GM23248 (cell line): Measurements from ENCODE around the gene BSG. TPM values are rescaled to one million over a fixed set of nuclear protein-coding genes. Genes with fewer than 3 reads are reported as not detected.

Experiments
- DNase-seq: peaks from one replicate; pipeline ENCODE4 v3.0.0-alpha.2; 2015
- H2AFZ ChIP-seq: fragments of 200-600 bp; sonication (generic); 2 replicates; pipeline ENCODE4 v1.6.1; 2016; ENCODE audit warnings: antibody characterized with exemption
- H3F3A ChIP-seq: fragments of 200-600 bp; sonication (generic); 2 replicates; pipeline ENCODE4 v1.6.1; 2016; ENCODE audit warnings: mild to moderate bottlenecking, antibody characterized with exemption, mixed run types; ENCODE audit not compliant: insufficient read depth
- H3K27ac ChIP-seq: fragments of 200-600 bp; sonication (generic); 2 replicates; pipeline ENCODE4 v1.5.1; 2016; ENCODE audit warnings: mild to moderate bottlenecking
- H3K27me3 ChIP-seq: fragments of 200-600 bp; sonication (generic); replicated peaks from 2 replicates; pipeline ENCODE4 v1.6.1; 2016; ENCODE audit warnings: mild to moderate bottlenecking; ENCODE audit not compliant: insufficient read depth
- H3K36me3 ChIP-seq: fragments of 200-600 bp; sonication (generic); 2 replicates; pipeline ENCODE4 v1.6.1; 2016; ENCODE audit warnings: low read depth, mild to moderate bottlenecking
- H3K4me1 ChIP-seq: fragments of 200-600 bp; sonication (generic); 2 replicates; pipeline ENCODE4 v1.6.1; 2016; ENCODE audit warnings: mild to moderate bottlenecking; ENCODE audit not compliant: insufficient read depth
- H3K4me2 ChIP-seq: fragments of 200-600 bp; sonication (generic); one replicate; pipeline ENCODE4 v1.6.1; 2016; ENCODE audit warnings: mild to moderate bottlenecking; ENCODE audit not compliant: unreplicated experiment
- H3K4me3 ChIP-seq: fragments of 200-600 bp; sonication (generic); 2 replicates; pipeline ENCODE4 v1.5.1; 2016; ENCODE audit warnings: mild to moderate bottlenecking
- H3K79me2 ChIP-seq: fragments of 200-600 bp; sonication (generic); 2 replicates; pipeline ENCODE4 v1.6.1; 2016; ENCODE audit warnings: mild to moderate bottlenecking; ENCODE audit not compliant: insufficient read depth
- H3K9ac ChIP-seq: fragments of 200-600 bp; sonication (generic); 2 replicates; pipeline ENCODE4 v1.6.1; 2016; ENCODE audit warnings: mild to moderate bottlenecking
- H3K9me2 ChIP-seq: fragments of 200-600 bp; sonication (generic); 2 replicates; pipeline ENCODE4 v1.6.1; 2016; ENCODE audit warnings: mixed run types, mild to moderate bottlenecking, moderate library complexity; ENCODE audit not compliant: insufficient read depth
- H3K9me3 ChIP-seq: fragments of 200-600 bp; sonication (generic); one replicate; pipeline ENCODE4 v1.6.1; 2017; ENCODE audit warnings: low read depth
- H4K20me1 ChIP-seq: fragments of 200-600 bp; sonication (generic); 2 replicates; pipeline ENCODE4 v1.6.0; 2016; ENCODE audit not compliant: insufficient read depth
- EZH2 ChIP-seq: fragments of 200-600 bp; sonication (generic); IDR thresholded peaks from 2 replicates; pipeline ENCODE4 v1.6.1; 2018; ENCODE audit warnings: antibody characterized with exemption, mild to moderate bottlenecking; ENCODE audit not compliant: insufficient read depth, poor library complexity, severe bottlenecking
- EZH2phosphoT487 ChIP-seq: fragments of 200-600 bp; sonication (generic); IDR thresholded peaks from 2 replicates; pipeline ENCODE4 v1.6.1; 2018; ENCODE audit warnings: antibody characterized with exemption, moderate library complexity, mild to moderate bottlenecking, low read depth; ENCODE audit not compliant: insufficient read depth
- WGBS, 2 experiments: methylation state at CpG; one replicate each; pipeline ENCODE4 v1.1.6; 2015 to 2017; ENCODE audit warnings: low lambda C conversion rate in 2 of 2, low coverage in 1 of 2; ENCODE audit errors: missing lambda C conversion rate in 2 of 2; 5-methylcytosine and 5-hydroxymethylcytosine counted together
- in situ Hi-C: fragments of 300-500 bp; cut with MboI; formaldehyde crosslinking; loops from 2 replicates; pipeline ENCODE4 v1.15.0; 2020
- polyA plus RNA-seq: library from polyadenylated mRNA; unstranded; fragments of >200 nt; fragmentation: Nextera tagmentation; extraction: Ambion mirVana; gene quantifications from 2 replicates; pipeline ENCODE4 v1.2.1, GENCODE V29; 2016
- total RNA-seq: library from RNA; depleted of rRNA; stranded (reverse); fragments of >200 nt; shearing (Covaris generic); gene quantifications from 2 replicates; pipeline ENCODE4 v1.2.3, GENCODE V29; 2014

The BSG gene
- total and polyA plus RNA-seq, 2 experiments from 2014 or later, result 939 to 955 TPM

DNA sequence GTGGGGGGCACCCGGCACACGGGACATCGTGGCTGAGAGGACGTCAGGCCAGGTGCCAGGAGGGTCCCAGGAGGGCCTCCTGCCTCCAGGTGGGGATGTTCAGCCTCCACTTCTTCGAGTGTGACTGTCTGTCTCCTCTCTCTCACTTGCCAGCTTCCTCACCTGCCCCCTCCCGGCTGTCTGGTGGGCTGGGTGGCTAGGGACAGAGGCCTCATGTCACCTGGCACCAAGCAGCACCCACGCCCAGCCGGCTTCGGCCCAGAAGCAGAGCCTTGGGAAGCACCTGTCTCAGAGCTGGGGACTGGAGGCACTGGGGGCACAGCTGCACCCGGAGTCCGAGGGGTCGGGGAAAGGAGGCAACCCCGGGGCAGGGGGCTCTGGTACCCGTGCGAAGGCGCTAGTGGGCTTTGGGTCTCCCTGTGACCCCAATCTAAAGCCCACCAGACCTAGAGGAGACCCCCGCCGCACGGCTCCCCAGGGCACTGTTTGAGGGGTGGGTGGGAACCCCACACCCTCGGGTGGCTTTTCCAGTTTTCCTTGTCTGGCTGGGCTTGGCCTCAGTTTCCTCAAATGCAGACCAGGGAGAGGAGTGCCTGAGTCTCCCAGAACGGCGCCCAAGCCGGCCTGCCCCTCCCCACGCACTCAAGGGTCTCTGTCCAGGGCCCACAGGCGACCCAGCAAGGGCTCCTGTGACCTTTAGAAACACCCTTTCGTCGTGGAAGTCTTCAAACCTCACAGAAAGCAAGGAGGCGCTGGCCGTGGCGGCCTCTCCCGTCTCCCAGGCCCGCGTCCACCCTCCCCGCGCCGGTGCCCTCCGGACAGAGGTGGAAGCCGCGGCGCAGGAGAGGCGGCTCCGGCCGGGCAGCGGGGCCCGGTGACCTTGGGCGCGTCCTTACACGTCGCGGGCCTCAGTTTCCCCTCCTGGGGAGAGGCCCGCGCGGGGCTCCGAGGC is 16.6 kb downstream of the BSG start:
- Histone ChIP-seq H3F3A (0 out of 2 replicates have a peak, but pooled peaks cover 7% of the 10 kb centered on the region), H3K9me3 (no peaks in the 10 kb centered on the region), H3K79me2 (no peaks in the 10 kb centered on the region), H3K4me1 (peaks cover 9% of the 10 kb centered on the region), H3K4me2 (peak overlapping the region; percentile 26), H3K36me3 (no peaks in the 10 kb centered on the region), H2AFZ (no peak overlapping the region), H3K9me2 (no peaks in the 10 kb centered on the region), H3K9ac (no peak overlapping the region; the same call in 1 of the 2 replicates), H4K20me1 (no peaks in the 10 kb centered on the region), H3K27me3 (no peaks in the 10 kb centered on the region; the same call in 1 of the 2 replicates), H3K4me3 (no peak overlapping the region), H3K27ac (no peak overlapping the region)
- DNase-seq, result peak; percentile 46
- TF ChIP-seq EZH2, result no peak
- no peak for TF ChIP-seq EZH2phosphoT487
- in situ Hi-C loops, result no loop called here
- 10 to 16% methylated on average over 41 to 51 of the region's 54 CpGs for WGBS, 2 experiments

- no peak within 1 kb of the TSS for H3K27ac ChIP-seq
- no peaks in the 10 kb centered on the region for H3K9me3 ChIP-seq
- H3K36me3 ChIP-seq, result no peaks in the 10 kb centered on the region
- DNase-seq, result peak; percentile 45
- no peaks in the 10 kb centered on the region for H4K20me1 ChIP-seq
- TF ChIP-seq EZH2, result no peak
- no peak for TF ChIP-seq EZH2phosphoT487
- peak within 1 kb of the TSS; percentile 51 for H3K4me3 ChIP-seq
- H3K4me2 ChIP-seq, result no peak within 1 kb of the TSS
- 0 to 1% methylated on average over 1 to 36 of the region's 132 CpGs for whole genome bisulfite sequencing, 2 experiments
- in situ Hi-C loops, result no loop called here
- H3K79me2 ChIP-seq, result no peaks in the 10 kb centered on the region
- no peak within 1 kb of the TSS; the same call in 1 of the 2 replicates for H3K9ac ChIP-seq
- H3K27me3 ChIP-seq, result no peaks in the 10 kb centered on the region; the same call in 1 of the 2 replicates
- H3F3A ChIP-seq, result 0 out of 2 replicates have a peak, but pooled peaks cover 7% of the 10 kb centered on the region
- no peaks in the 10 kb centered on the region for H3K9me2 ChIP-seq
- H3K4me1 ChIP-seq, result peaks cover 9% of the 10 kb centered on the region
- H2AFZ ChIP-seq, result no peak within 1 kb of the TSS
These were observed 17.4 kb downstream of the BSG start, which contains the start of gene HCN2 for GRCh38 chr19:589693-590395. Gene HCN2, plus strand, starts transcription at chr19:589881. Its CDS starts 65 bp downstream, at chr19:589946.

DNA sequence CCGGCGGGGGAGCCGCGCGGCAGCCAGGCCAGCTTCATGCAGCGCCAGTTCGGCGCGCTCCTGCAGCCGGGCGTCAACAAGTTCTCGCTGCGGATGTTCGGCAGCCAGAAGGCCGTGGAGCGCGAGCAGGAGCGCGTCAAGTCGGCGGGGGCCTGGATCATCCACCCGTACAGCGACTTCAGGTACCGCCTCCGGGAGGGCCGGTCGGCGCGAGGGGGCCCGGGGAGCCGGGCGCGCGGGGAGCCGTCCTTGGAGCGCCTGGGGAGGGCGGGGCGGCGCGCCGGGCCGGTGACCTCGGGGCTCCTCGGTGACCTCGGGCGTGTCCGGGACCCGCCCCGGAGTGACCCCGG is 18.0 kb downstream of the BSG start:
- no peak overlapping the region for H3K4me2 ChIP-seq

GRCh38 chr19:590750-591098 is 18.3 kb downstream of the BSG start:
- DNase-seq, result no peak
- WGBS, 2 experiments, result 4% methylated on average over 7 to 37 of the region's 41 CpGs

More for the DNA sequence above, 18.0 kb downstream of the BSG start:
- Histone ChIP-seq H3K9me2 (no peaks in the 10 kb centered on the region), H3K9me3 (no peaks in the 10 kb centered on the region), H2AFZ (no peak overlapping the region), H3K4me1 (peaks cover 9% of the 10 kb centered on the region), H3K36me3 (no peaks in the 10 kb centered on the region), H3K27ac (no peak overlapping the region), H3K9ac (no peak overlapping the region), H3K27me3 (no peaks in the 10 kb centered on the region; the same call in 1 of the 2 replicates), H3K79me2 (no peaks in the 10 kb centered on the region), H3K4me3 (peak overlapping the region; percentile 51), H4K20me1 (no peaks in the 10 kb centered on the region), H3F3A (0 out of 2 replicates have a peak, but pooled peaks cover 7% of the 10 kb centered on the region)
- TF ChIP-seq EZH2phosphoT487 (no peak), EZH2 (no peak)
- DNase-seq, result peak; percentile 65
- 1 to 2% methylated on average over 17 to 35 of the region's 50 CpGs for whole genome bisulfite sequencing, 2 experiments
- in situ Hi-C loops, result no loop called here

More at GRCh38 chr19:590750-591098, 18.3 kb downstream of the BSG start:
- Histone ChIP-seq H2AFZ (no peak overlapping the region), H3K27me3 (no peaks in the 10 kb centered on the region; the same call in 1 of the 2 replicates), H3K36me3 (no peaks in the 10 kb centered on the region), H3K4me3 (peak overlapping the region; percentile 51), H3K9me2 (no peaks in the 10 kb centered on the region), H3F3A (0 out of 2 replicates have a peak, but pooled peaks cover 7% of the 10 kb centered on the region), H3K9ac (no peak overlapping the region), H3K4me2 (no peak overlapping the region), H3K4me1 (peaks cover 9% of the 10 kb centered on the region), H3K79me2 (no peaks in the 10 kb centered on the region), H4K20me1 (no peaks in the 10 kb centered on the region), H3K9me3 (no peaks in the 10 kb centered on the region), H3K27ac (no peak overlapping the region)
- no peak for TF ChIP-seq EZH2phosphoT487
- TF ChIP-seq EZH2, result no peak
- in situ Hi-C loops, result no loop called here
